Activated CD4-positive, alpha-beta T cell treated with anti-CD3 and anti-CD28 coated beads, Interleukin-2, amount 50 U/mL, for 48 hours (primary cell): ENCODE measurements around the gene RCAN1.

Source experiments
- DNase-seq, 2 experiments: peaks; one replicate each; pipeline ENCODE4 v3.0.0-alpha.2; 2020

RCAN1 gene

GRCh38 chr21:34536820-34537219 is 78.1 kb downstream of the RCAN1 start:
- no peak for DNase-seq

- no peak for DNase-seq
Observed at GRCh38 chr21:34536311-34536710, 78.6 kb downstream of the RCAN1 start.

- DNase-seq, result no peak
Observed at GRCh38 chr21:34535886-34536285, 79.0 kb downstream of the RCAN1 start.

- no peak for DNase-seq
Observed at GRCh38 chr21:34534522-34534921, 80.4 kb downstream of the RCAN1 start.

- DNase-seq, result no peak
Observed at GRCh38 chr21:34533938-34534337, 81.0 kb downstream of the RCAN1 start.

- no peak for DNase-seq
Observed at GRCh38 chr21:34531399-34531798, 83.5 kb downstream of the RCAN1 start.

GRCh38 chr21:34530261-34530660 is 84.7 kb downstream of the RCAN1 start:
- no peak for DNase-seq

- no peak for DNase-seq
Observed at GRCh38 chr21:34528131-34528561, 86.8 kb downstream of the RCAN1 start.

GRCh38 chr21:34526618-34527290 is 88.2 kb downstream of the RCAN1 start:
- DNase-seq, result peak; percentile 39 to 59

GRCh38 chr21:34526241-34526617 is 88.7 kb downstream of the RCAN1 start:
- no peak for DNase-seq

- DNase-seq, result no peak
Observed at GRCh38 chr21:34524646-34525601, 90.0 kb downstream of the RCAN1 start.

GRCh38 chr21:34523019-34523555 is 91.8 kb downstream of the RCAN1 start:
- DNase-seq, result no peak

GRCh38 chr21:34522284-34522683 is 92.6 kb downstream of the RCAN1 start:
- no peak for DNase-seq

- DNase-seq, result no peak
Observed at GRCh38 chr21:34521561-34521960, 93.4 kb downstream of the RCAN1 start.

GRCh38 chr21:34520764-34521508 is 94.0 kb downstream of the RCAN1 start:
- DNase-seq, result no peak

GRCh38 chr21:34520281-34520680 is 94.6 kb downstream of the RCAN1 start:
- no peak for DNase-seq

GRCh38 chr21:34519694-34520093 is 95.2 kb downstream of the RCAN1 start:
- no peak for DNase-seq

- no peak for DNase-seq
Observed at GRCh38 chr21:34519016-34519415, 95.9 kb downstream of the RCAN1 start.

GRCh38 chr21:34518301-34518700 is 96.6 kb downstream of the RCAN1 start:
- no peak for DNase-seq

GRCh38 chr21:34517491-34518245 is 97.2 kb downstream of the RCAN1 start:
- no peak for DNase-seq

GRCh38 chr21:34517039-34517438 is 97.9 kb downstream of the RCAN1 start:
- DNase-seq, result no peak

- DNase-seq, result no peak
Observed at GRCh38 chr21:34514576-34515115, 100.3 kb downstream of the RCAN1 start.
